DOHH2 (cell line): ENCODE results near the gene STARD4.

Source experiments
- H3F3A ChIP-seq: fragments of 200-600 bp; sonication (generic), shearing (Covaris generic); 2 replicates; pipeline ENCODE4 v1.6.0; 2016; ENCODE audit warnings: antibody characterized with exemption, mild to moderate bottlenecking; ENCODE audit not compliant: control insufficient read depth, insufficient read depth
- H3K27ac ChIP-seq: fragments of 200-600 bp; sonication (generic); 2 replicates; pipeline ENCODE4 v1.5.1; 2014; ENCODE audit warnings: low read depth, mild to moderate bottlenecking, low read length, moderate library complexity
- H3K27me3 ChIP-seq: fragments of 200-600 bp; sonication (generic); 2 replicates; pipeline ENCODE4 v1.6.1; 2014; ENCODE audit warnings: mild to moderate bottlenecking, low read length, mixed read lengths; ENCODE audit not compliant: control insufficient read depth
- H3K36me3 ChIP-seq: fragments of 200-600 bp; sonication (generic); 2 replicates; pipeline ENCODE4 v1.6.1; 2014; ENCODE audit warnings: mild to moderate bottlenecking, low read length, moderate library complexity, mixed read lengths; ENCODE audit not compliant: control insufficient read depth
- H3K4me1 ChIP-seq: fragments of 200-600 bp; sonication (generic); 2 replicates; pipeline ENCODE4 v1.6.1; 2014; ENCODE audit warnings: mild to moderate bottlenecking, low read length, mixed read lengths; ENCODE audit not compliant: control insufficient read depth
- H3K4me2 ChIP-seq: fragments of 200-600 bp; sonication (generic); 2 replicates; pipeline ENCODE4 v1.6.0; 2014; ENCODE audit warnings: mild to moderate bottlenecking, low read length, moderate library complexity
- H3K4me3 ChIP-seq: fragments of 200-600 bp; sonication (generic); 2 replicates; pipeline ENCODE4 v1.5.1; 2014; ENCODE audit warnings: mild to moderate bottlenecking, low read length, mixed read lengths
- H3K79me2 ChIP-seq: fragments of 200-600 bp; sonication (generic); 2 replicates; pipeline ENCODE4 v1.6.1; 2014; ENCODE audit warnings: mild to moderate bottlenecking, low read length, mixed read lengths; ENCODE audit not compliant: control insufficient read depth
- H3K9me2 ChIP-seq: fragments of 200-600 bp; sonication (generic); replicated peaks from 2 replicates; pipeline ENCODE4 v1.6.1; 2014; ENCODE audit warnings: mild to moderate bottlenecking, low read length, mixed read lengths; ENCODE audit not compliant: control insufficient read depth
- H3K9me3 ChIP-seq: fragments of 200-600 bp; sonication (generic); 2 replicates; pipeline ENCODE4 v1.6.1; 2014; ENCODE audit warnings: antibody characterized with exemption, low read length, mixed read lengths; ENCODE audit not compliant: control insufficient read depth, insufficient read depth
- H4K20me1 ChIP-seq: fragments of 200-600 bp; sonication (generic); 2 replicates; pipeline ENCODE4 v1.6.0; 2014; ENCODE audit warnings: low read depth, mild to moderate bottlenecking, antibody characterized with exemption, low read length, moderate library complexity; ENCODE audit not compliant: control insufficient read depth, insufficient read depth
- EZH2phosphoT487 ChIP-seq: fragments of 200-600 bp; sonication (generic); IDR thresholded peaks from 2 replicates; pipeline ENCODE4 v1.6.1; 2017; ENCODE audit warnings: borderline replicate concordance, mild to moderate bottlenecking, antibody characterized with exemption, low read length, moderate library complexity, mixed read lengths
- TF ChIP-seq, protein P1 (sequence below): fragments of 200-600 bp; sonication (generic); IDR thresholded peaks from one replicate; pipeline ENCODE4 v1.5.1; 2014; ENCODE audit warnings: antibody characterized with exemption, mild to moderate bottlenecking, low read depth, low read length; ENCODE audit not compliant: poor library complexity, severe bottlenecking

STARD4 gene

DNA sequence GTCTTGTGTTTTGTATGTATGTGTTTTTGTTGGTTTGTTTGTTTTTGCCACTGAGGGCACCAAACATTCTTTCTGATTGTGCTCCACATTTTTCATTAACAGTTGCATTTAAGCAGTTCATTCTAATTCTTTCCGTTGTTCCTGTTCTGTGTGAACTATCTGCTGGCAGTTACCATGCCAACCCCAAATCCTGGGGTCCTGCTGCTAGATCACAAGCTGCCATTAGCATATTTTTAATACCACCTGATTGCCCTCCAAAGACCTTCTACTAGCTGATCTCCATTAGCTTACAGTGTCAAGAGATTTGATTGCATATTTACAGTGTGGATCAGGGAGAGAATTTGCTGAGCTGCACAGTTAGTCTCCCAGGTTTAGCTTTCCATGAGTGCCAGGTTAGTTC is 40.6 kb upstream of the STARD4 start:
- TF ChIP-seq EZH2phosphoT487, result no peak
- TF ChIP-seq, protein P1, sequence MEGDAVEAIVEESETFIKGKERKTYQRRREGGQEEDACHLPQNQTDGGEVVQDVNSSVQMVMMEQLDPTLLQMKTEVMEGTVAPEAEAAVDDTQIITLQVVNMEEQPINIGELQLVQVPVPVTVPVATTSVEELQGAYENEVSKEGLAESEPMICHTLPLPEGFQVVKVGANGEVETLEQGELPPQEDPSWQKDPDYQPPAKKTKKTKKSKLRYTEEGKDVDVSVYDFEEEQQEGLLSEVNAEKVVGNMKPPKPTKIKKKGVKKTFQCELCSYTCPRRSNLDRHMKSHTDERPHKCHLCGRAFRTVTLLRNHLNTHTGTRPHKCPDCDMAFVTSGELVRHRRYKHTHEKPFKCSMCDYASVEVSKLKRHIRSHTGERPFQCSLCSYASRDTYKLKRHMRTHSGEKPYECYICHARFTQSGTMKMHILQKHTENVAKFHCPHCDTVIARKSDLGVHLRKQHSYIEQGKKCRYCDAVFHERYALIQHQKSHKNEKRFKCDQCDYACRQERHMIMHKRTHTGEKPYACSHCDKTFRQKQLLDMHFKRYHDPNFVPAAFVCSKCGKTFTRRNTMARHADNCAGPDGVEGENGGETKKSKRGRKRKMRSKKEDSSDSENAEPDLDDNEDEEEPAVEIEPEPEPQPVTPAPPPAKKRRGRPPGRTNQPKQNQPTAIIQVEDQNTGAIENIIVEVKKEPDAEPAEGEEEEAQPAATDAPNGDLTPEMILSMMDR, result no peak
- Histone ChIP-seq H3K79me2 (no peaks in the 10 kb centered on the region), H3K27ac (no peak overlapping the region), H3K4me1 (peaks cover 8% of the 10 kb centered on the region; the same call in 1 of the 2 replicates), H3K36me3 (no peaks in the 10 kb centered on the region), H3K9me2 (no peaks in the 10 kb centered on the region), H3K9me3 (no peaks in the 10 kb centered on the region), H3K4me3 (no peak overlapping the region), H3K4me2 (no peak overlapping the region), H4K20me1 (no peaks in the 10 kb centered on the region), H3F3A (no peaks in the 10 kb centered on the region), H3K27me3 (no peaks in the 10 kb centered on the region)

DNA sequence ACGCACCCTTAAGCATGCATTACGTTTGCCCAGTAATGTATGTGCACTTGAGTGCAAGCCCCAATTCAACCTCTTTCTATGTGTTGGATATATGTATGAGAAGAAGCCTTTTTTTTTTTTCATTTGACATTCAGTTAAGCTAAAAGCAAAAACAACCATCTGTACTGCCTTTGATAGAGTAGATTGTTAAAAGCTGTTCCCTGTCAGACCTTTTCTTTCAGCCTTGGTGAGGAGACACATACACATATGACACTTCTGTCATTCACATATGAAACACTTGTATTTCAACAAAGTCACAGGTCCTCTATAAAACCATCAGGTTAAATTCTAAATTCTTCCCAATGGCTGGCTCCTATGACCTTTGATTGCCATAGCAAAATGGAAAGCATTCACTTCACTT is 40.2 kb upstream of the STARD4 start:
- Histone ChIP-seq H3K9me2 (no peaks in the 10 kb centered on the region), H3K36me3 (no peaks in the 10 kb centered on the region), H3K4me2 (no peak overlapping the region), H3K9me3 (no peaks in the 10 kb centered on the region), H3K4me1 (peaks cover 8% of the 10 kb centered on the region; the same call in 1 of the 2 replicates), H3F3A (no peaks in the 10 kb centered on the region), H3K4me3 (no peak overlapping the region), H3K79me2 (no peaks in the 10 kb centered on the region), H3K27me3 (no peaks in the 10 kb centered on the region), H3K27ac (no peak overlapping the region), H4K20me1 (no peaks in the 10 kb centered on the region)
- TF ChIP-seq, protein P1, result no peak
- no peak for TF ChIP-seq EZH2phosphoT487

DNA sequence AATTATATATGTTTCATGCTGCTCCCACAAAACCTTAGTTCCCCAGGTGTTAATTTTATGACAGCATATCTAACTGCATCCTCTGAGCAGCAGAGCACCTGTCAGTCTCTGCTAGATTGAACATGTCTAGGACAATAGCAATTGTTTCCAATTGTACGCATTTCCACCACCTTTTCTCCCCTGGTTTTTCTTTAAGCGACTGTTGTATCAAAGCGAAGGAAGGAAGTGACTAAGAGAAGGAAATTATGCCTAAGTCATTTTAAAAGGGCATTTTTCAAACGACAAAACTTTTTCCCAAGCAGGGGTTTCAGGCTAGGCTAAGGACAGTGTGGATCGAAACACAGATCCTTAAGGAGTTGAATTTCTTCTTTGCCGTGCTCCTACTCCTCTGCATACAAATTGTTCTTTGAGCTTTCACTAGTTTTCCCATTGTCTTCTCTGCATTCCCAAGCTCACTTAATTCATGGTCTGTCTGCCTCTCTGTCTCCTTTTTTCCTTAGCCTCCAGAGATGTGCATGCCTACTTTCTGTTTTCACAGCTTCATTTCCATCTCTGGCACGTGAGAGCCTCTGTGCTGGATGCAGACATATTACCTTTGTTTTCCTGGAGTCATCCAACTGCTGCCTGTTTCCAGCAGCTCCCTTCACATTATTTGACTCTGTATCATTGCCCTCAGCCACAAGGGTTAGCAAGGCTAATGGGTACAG is 39.4 kb upstream of the STARD4 start:
- no peak for TF ChIP-seq EZH2phosphoT487
- TF ChIP-seq, protein P1, result no peak
- no peak overlapping the region for H3K4me2 ChIP-seq
- no peaks in the 10 kb centered on the region for H3K36me3 ChIP-seq
- peaks cover 8% of the 10 kb centered on the region; the same call in 1 of the 2 replicates for H3K4me1 ChIP-seq
- H3K4me3 ChIP-seq, result no peak overlapping the region
- H3K9me2 ChIP-seq, result no peaks in the 10 kb centered on the region
- no peaks in the 10 kb centered on the region for H3K9me3 ChIP-seq
- H3F3A ChIP-seq, result no peaks in the 10 kb centered on the region
- peaks cover 4% of the 10 kb centered on the region; the same call in 1 of the 2 replicates for H3K27me3 ChIP-seq
- no peak overlapping the region for H3K27ac ChIP-seq
- no peaks in the 10 kb centered on the region for H3K79me2 ChIP-seq
- H4K20me1 ChIP-seq, result no peaks in the 10 kb centered on the region
